Loucy (cell line): ENCODE results near the gene TEAD1.

Experiments used
- H2AFZ ChIP-seq: fragments of 200-600 bp; sonication (generic); 2 replicates; pipeline ENCODE4 v1.6.0; 2016; ENCODE audit warnings: antibody characterized with exemption, mild to moderate bottlenecking, low read length, moderate library complexity
- H3F3A ChIP-seq: fragments of 200-600 bp; 2 replicates; pipeline ENCODE4 v1.6.0; 2016; ENCODE audit warnings: antibody characterized with exemption, low read depth, mild to moderate bottlenecking
- H3K27me3 ChIP-seq: fragments of 200-600 bp; sonication (generic); 2 replicates; pipeline ENCODE4 v1.6.1; 2014; ENCODE audit warnings: low read length, mild to moderate bottlenecking; ENCODE audit not compliant: insufficient read depth, poor library complexity, severe bottlenecking
- H3K36me3 ChIP-seq: fragments of 200-600 bp; sonication (generic); 2 replicates; pipeline ENCODE4 v1.6.1; 2016; ENCODE audit warnings: low read length; ENCODE audit not compliant: insufficient read depth
- H3K4me1 ChIP-seq: fragments of 200-600 bp; sonication (generic); 2 replicates; pipeline ENCODE4 v1.5.1; 2014; ENCODE audit warnings: low read length, mild to moderate bottlenecking; ENCODE audit not compliant: insufficient read depth, poor library complexity, severe bottlenecking
- H3K4me2 ChIP-seq: fragments of 200-600 bp; sonication (generic); 2 replicates; pipeline ENCODE4 v1.6.0; 2014; ENCODE audit warnings: antibody characterized with exemption, low read length, low read depth, mild to moderate bottlenecking; ENCODE audit not compliant: poor library complexity, severe bottlenecking
- H3K4me3 ChIP-seq: fragments of 200-600 bp; sonication (generic); 2 replicates; pipeline ENCODE4 v1.5.1; 2014; ENCODE audit warnings: low read length, mild to moderate bottlenecking, mixed read lengths; ENCODE audit not compliant: poor library complexity, severe bottlenecking
- H3K79me2 ChIP-seq: fragments of 200-600 bp; sonication (generic); 2 replicates; pipeline ENCODE4 v1.6.1; 2014; ENCODE audit warnings: low read length; ENCODE audit not compliant: insufficient read depth
- H3K9ac ChIP-seq: fragments of 200-600 bp; sonication (generic); 2 replicates; pipeline ENCODE4 v1.6.0; 2014; ENCODE audit warnings: mild to moderate bottlenecking, low read depth, low read length, moderate library complexity; ENCODE audit not compliant: poor library complexity, severe bottlenecking
- H3K9me2 ChIP-seq: fragments of 200-600 bp; sonication (generic); replicated peaks from 2 replicates; pipeline ENCODE4 v1.6.1; 2016; ENCODE audit warnings: low read depth, low read length, mixed read lengths
- H3K9me3 ChIP-seq: fragments of 200-600 bp; sonication (generic); 2 replicates; pipeline ENCODE4 v1.6.1; 2014; ENCODE audit warnings: mild to moderate bottlenecking, antibody characterized with exemption, low read length, low read depth; ENCODE audit not compliant: insufficient read depth
- H4K20me1 ChIP-seq: fragments of 200-600 bp; sonication (generic); 2 replicates; pipeline ENCODE4 v1.6.0; 2014; ENCODE audit warnings: antibody characterized with exemption, low read length, mild to moderate bottlenecking; ENCODE audit not compliant: insufficient read depth, poor library complexity, severe bottlenecking
- CTCF ChIP-seq: fragments of 200-600 bp; sonication (generic); conservative IDR thresholded peaks from 2 replicates; pipeline ENCODE4 v1.5.1; 2014; ENCODE audit warnings: mild to moderate bottlenecking, antibody characterized with exemption, low read length
- EZH2phosphoT487 ChIP-seq: fragments of 200-600 bp; IDR thresholded peaks from 2 replicates; pipeline ENCODE4 v1.6.1; 2018; ENCODE audit warnings: antibody characterized with exemption, mild to moderate bottlenecking, moderate library complexity, borderline replicate concordance

Gene TEAD1

GRCh38 chr11:12924650-12925049, 250.4 kb downstream of the TEAD1 start:
- Histone ChIP-seq H3K4me2 (no peak overlapping the region), H3K36me3 (no peaks in the 10 kb centered on the region), H3K79me2 (no peaks in the 10 kb centered on the region), H3K9me3 (no peaks in the 10 kb centered on the region), H2AFZ (no peak overlapping the region), H4K20me1 (no peaks in the 10 kb centered on the region), H3K27me3 (no peaks in the 10 kb centered on the region), H3K4me1 (no peaks in the 10 kb centered on the region), H3K4me3 (no peak overlapping the region), H3K9ac (no peak overlapping the region), H3F3A (no peaks in the 10 kb centered on the region), H3K9me2 (no peaks in the 10 kb centered on the region)
- no peak for TF ChIP-seq CTCF
- TF ChIP-seq EZH2phosphoT487: no peak

- H3K9ac ChIP-seq: no peak overlapping the region
- H3F3A ChIP-seq: no peaks in the 10 kb centered on the region
- no peaks in the 10 kb centered on the region for H3K9me2 ChIP-seq
- no peaks in the 10 kb centered on the region for H4K20me1 ChIP-seq
- H3K27me3 ChIP-seq: no peaks in the 10 kb centered on the region
- no peak for TF ChIP-seq CTCF
- TF ChIP-seq EZH2phosphoT487: no peak
- no peaks in the 10 kb centered on the region for H3K9me3 ChIP-seq
- H3K4me3 ChIP-seq: no peak overlapping the region
- H2AFZ ChIP-seq: no peak overlapping the region
- H3K4me1 ChIP-seq: no peaks in the 10 kb centered on the region
- H3K36me3 ChIP-seq: no peaks in the 10 kb centered on the region
- no peak overlapping the region for H3K4me2 ChIP-seq
- no peaks in the 10 kb centered on the region for H3K79me2 ChIP-seq
Observed at GRCh38 chr11:12925520-12925919, 251.3 kb downstream of the TEAD1 start.

GRCh38 chr11:12927221-12927620, 253.0 kb downstream of the TEAD1 start:
- H3K4me1 ChIP-seq: no peaks in the 10 kb centered on the region
- H3K27me3 ChIP-seq: no peaks in the 10 kb centered on the region
- H2AFZ ChIP-seq: no peak overlapping the region
- H3F3A ChIP-seq: no peaks in the 10 kb centered on the region
- H3K9me2 ChIP-seq: no peaks in the 10 kb centered on the region
- H3K9ac ChIP-seq: no peak overlapping the region
- no peaks in the 10 kb centered on the region for H3K9me3 ChIP-seq
- TF ChIP-seq CTCF (no peak), EZH2phosphoT487 (no peak)
- no peaks in the 10 kb centered on the region for H4K20me1 ChIP-seq
- no peak overlapping the region for H3K4me2 ChIP-seq
- no peaks in the 10 kb centered on the region for H3K79me2 ChIP-seq
- no peak overlapping the region for H3K4me3 ChIP-seq
- H3K36me3 ChIP-seq: no peaks in the 10 kb centered on the region
